PC-3 (cell line): ENCODE results near the gene FECH.

Experiments used
- EZH2 ChIP-seq: fragments of 300-600 bp; sonication (generic); IDR thresholded peaks from one replicate; pipeline ENCODE4 v1.6.1; 2017; ENCODE audit warnings: antibody characterized with exemption, mild to moderate bottlenecking, low read length; ENCODE audit not compliant: unreplicated experiment
- TF ChIP-seq, protein P1 (sequence below): fragments of 300-600 bp; sonication (generic); conservative IDR thresholded peaks from 2 replicates; pipeline ENCODE4 v1.5.1; 2017; ENCODE audit warnings: antibody characterized with exemption, low read depth, mild to moderate bottlenecking, low read length

DNA sequence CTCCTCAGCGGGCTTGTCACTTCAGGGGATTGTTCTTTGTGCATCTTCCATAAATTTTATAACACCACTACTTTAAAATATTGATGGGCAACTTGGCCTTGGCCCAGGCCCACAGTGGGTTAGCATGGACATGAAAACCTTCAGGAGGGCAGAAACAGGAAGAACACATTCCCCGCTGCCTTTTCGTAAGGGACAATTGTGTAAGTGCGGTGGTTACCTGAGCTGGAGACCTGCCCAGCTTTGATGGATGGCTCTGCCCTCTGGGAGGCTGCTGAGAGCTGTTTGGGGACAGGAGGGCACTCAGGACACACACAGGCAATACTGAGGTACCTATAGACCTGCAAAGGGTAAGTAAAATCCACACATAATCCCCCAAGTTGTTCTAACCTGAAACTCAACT, 46.8 kb downstream of the FECH start:
- TF ChIP-seq, protein P1, sequence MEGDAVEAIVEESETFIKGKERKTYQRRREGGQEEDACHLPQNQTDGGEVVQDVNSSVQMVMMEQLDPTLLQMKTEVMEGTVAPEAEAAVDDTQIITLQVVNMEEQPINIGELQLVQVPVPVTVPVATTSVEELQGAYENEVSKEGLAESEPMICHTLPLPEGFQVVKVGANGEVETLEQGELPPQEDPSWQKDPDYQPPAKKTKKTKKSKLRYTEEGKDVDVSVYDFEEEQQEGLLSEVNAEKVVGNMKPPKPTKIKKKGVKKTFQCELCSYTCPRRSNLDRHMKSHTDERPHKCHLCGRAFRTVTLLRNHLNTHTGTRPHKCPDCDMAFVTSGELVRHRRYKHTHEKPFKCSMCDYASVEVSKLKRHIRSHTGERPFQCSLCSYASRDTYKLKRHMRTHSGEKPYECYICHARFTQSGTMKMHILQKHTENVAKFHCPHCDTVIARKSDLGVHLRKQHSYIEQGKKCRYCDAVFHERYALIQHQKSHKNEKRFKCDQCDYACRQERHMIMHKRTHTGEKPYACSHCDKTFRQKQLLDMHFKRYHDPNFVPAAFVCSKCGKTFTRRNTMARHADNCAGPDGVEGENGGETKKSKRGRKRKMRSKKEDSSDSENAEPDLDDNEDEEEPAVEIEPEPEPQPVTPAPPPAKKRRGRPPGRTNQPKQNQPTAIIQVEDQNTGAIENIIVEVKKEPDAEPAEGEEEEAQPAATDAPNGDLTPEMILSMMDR: no peak
- TF ChIP-seq EZH2: no peak
